Tibial nerve (tissue), 4 donors: ENCODE results near the gene FAAP20. TPM values are rescaled to one million over a fixed set of nuclear protein-coding genes. Genes with fewer than 3 reads are reported as not detected.
A peak's percentile ranks its signal among the peaks of the same experiment; 100 is the strongest.

Experiments used
- DNase-seq, 2 donors: peaks; one replicate each; pipeline ENCODE4 v3.0.0-alpha.2; 2019; ENCODE audit warnings: low spot score in 2 of 2
- H3K27ac ChIP-seq, 4 donors: fragments of 200-600 bp; sonication (generic) in 3 of 4; one replicate each; pipeline ENCODE4 v1.5.1; 2017 to 2019; ENCODE audit warnings: mild to moderate bottlenecking in 1 of 4
- H3K27me3 ChIP-seq, 2 donors: fragments of 200-600 bp; sonication (generic) in 1 of 2; one replicate each; pipeline versions ENCODE4 v1.5.1 to v1.6.0; 2017 to 2019
- H3K36me3 ChIP-seq, 3 donors: fragments of 200-600 bp; sonication (generic); one replicate each; pipeline ENCODE4 v1.5.1; 2018 to 2019
- H3K4me1 ChIP-seq, 4 donors: fragments of 200-600 bp; sonication (generic) in 3 of 4; one replicate each; pipeline ENCODE4 v1.5.1; 2017 to 2019
- H3K4me3 ChIP-seq, 4 donors: fragments of 200-600 bp; sonication (generic) in 3 of 4; one replicate each; pipeline ENCODE4 v1.5.1; 2017 to 2019; ENCODE audit warnings: mild to moderate bottlenecking in 1 of 4, moderate library complexity in 1 of 4
- H3K9me3 ChIP-seq, 4 donors: fragments of 200-600 bp; sonication (generic) in 3 of 4; one replicate each; pipeline ENCODE4 v1.5.1; 2017 to 2019
- CTCF ChIP-seq, 5 experiments: fragments of 200-600 bp in 3 of 5; fragments of 450-650 bp in 2 of 5; sonication (generic) in 3 of 5; IDR thresholded peaks; one replicate each; pipeline ENCODE4 v1.5.1; 2016 to 2019; ENCODE audit warnings: antibody characterized with exemption in 5 of 5, mild to moderate bottlenecking in 3 of 5, moderate library complexity in 2 of 5
- EP300 ChIP-seq, 2 donors: sonication (generic); formaldehyde crosslinking; IDR thresholded peaks; one replicate each; pipeline ENCODE4 v1.6.1; 2017; ENCODE audit warnings: antibody characterized with exemption in 2 of 2, mild to moderate bottlenecking in 1 of 2
- POLR2A ChIP-seq, 2 donors: fragments of 450-650 bp; IDR thresholded peaks; one replicate each; pipeline ENCODE4 v1.6.1; 2017; ENCODE audit warnings: antibody characterized with exemption in 2 of 2, mild to moderate bottlenecking in 2 of 2, moderate library complexity in 2 of 2
- WGBS, 2 donors: methylation state at CpG; one replicate each; pipeline ENCODE4 v1.1.5; 2018; 5-methylcytosine and 5-hydroxymethylcytosine counted together
- total RNA-seq, 4 donors: library from RNA; depleted of rRNA; stranded (reverse); fragments of >200 nt; gene quantifications; one replicate each; pipeline ENCODE4 v1.1.0, GENCODE V29; 2016

Gene FAAP20
- total RNA-seq, 4 donors from 2014 or later, result 32.8 to 60.9 (median 47.3) TPM

GRCh38 chr1:2198571-2198970 lies 4.0 kb upstream of the FAAP20 start:
- WGBS, 2 donors, result 66 to 67% methylated on average over 11 of the region's 11 CpGs
- DNase-seq, result no peak
- no peaks in the 10 kb centered on the region for H3K9me3 ChIP-seq
- TF ChIP-seq CTCF (IDR thresholded peaks at IDR 0.05), result no peak
- TF ChIP-seq EP300 (IDR thresholded peaks at IDR 0.05), result no peak
- no peak for TF ChIP-seq POLR2A (IDR thresholded peaks at IDR 0.05)
- H3K27me3 ChIP-seq, result no peaks in the 10 kb centered on the region
- H3K27ac ChIP-seq, result peak overlapping the region; percentile 68 to 95 (median 90)
- no peaks in the 10 kb centered on the region for H3K36me3 ChIP-seq
- peaks cover 0 to 51% (median 30%) of the 10 kb centered on the region in 4 donors for H3K4me1 ChIP-seq
- H3K4me3 ChIP-seq, result no peak overlapping the region

GRCh38 chr1:2197707-2198165 lies 3.2 kb upstream of the FAAP20 start:
- H3K4me1 ChIP-seq, result peaks cover 0 to 56% (median 38%) of the 10 kb centered on the region in 4 donors

GRCh38 chr1:2196901-2197638 lies 2.5 kb upstream of the FAAP20 start:
- WGBS, 2 donors, result 77 to 85% methylated on average over 13 of the region's 17 CpGs
- Histone ChIP-seq H3K27ac (peak overlapping the region in 2 of 4 donors; percentile 1 to 91), H3K36me3 (no peaks in the 10 kb centered on the region), H3K4me3 (no peak overlapping the region), H3K9me3 (no peaks in the 10 kb centered on the region), H3K4me1 (peaks cover 0 to 62% (median 41%) of the 10 kb centered on the region in 4 donors), H3K27me3 (no peaks in the 10 kb centered on the region)
- no peak for DNase-seq
- TF ChIP-seq POLR2A (IDR thresholded peaks at IDR 0.05) (no peak), EP300 (IDR thresholded peaks at IDR 0.05) (no peak), CTCF (IDR thresholded peaks at IDR 0.05) (no peak)

More at GRCh38 chr1:2197707-2198165, 3.2 kb upstream of the FAAP20 start:
- TF ChIP-seq CTCF (IDR thresholded peaks at IDR 0.05) (no peak), EP300 (IDR thresholded peaks at IDR 0.05) (no peak), POLR2A (IDR thresholded peaks at IDR 0.05) (no peak)
- no peak overlapping the region for H3K4me3 ChIP-seq
- H3K27ac ChIP-seq, result peak overlapping the region in 3 of 4 donors; percentile 1 to 91 (median 50)
- no peaks in the 10 kb centered on the region for H3K9me3 ChIP-seq
- H3K36me3 ChIP-seq, result no peaks in the 10 kb centered on the region
- no peak for DNase-seq
- H3K27me3 ChIP-seq, result no peaks in the 10 kb centered on the region
- 76 to 83% methylated on average over 10 of the region's 10 CpGs for WGBS, 2 donors

- H3K4me3 ChIP-seq, result no peak overlapping the region
Observed at GRCh38 chr1:2195785-2196184, 1.2 kb upstream of the FAAP20 start.

More at GRCh38 chr1:2195785-2196184, 1.2 kb upstream of the FAAP20 start:
- Histone ChIP-seq H3K9me3 (no peaks in the 10 kb centered on the region), H3K4me1 (peaks cover 0 to 72% (median 50%) of the 10 kb centered on the region in 4 donors), H3K27ac (peak overlapping the region; percentile 87 to 99 (median 91)), H3K27me3 (no peaks in the 10 kb centered on the region), H3K36me3 (no peaks in the 10 kb centered on the region)
- DNase-seq, result no peak
- 62 to 82% methylated on average over 9 to 11 of the region's 11 CpGs for WGBS, 2 donors
- TF ChIP-seq CTCF (IDR thresholded peaks at IDR 0.05), result no peak
- TF ChIP-seq EP300 (IDR thresholded peaks at IDR 0.05), result no peak
